HG02798 (cell line): ENCODE data around the gene GMDS.
"Not testable (repeated sequence)": the region's sequence is repeated elsewhere in the genome, so short reads cannot be mapped to it uniquely, and the experiment has no call there.

Experiments
- ATAC-seq: cut with Tn5 transposase; IDR thresholded peaks from one replicate; pipeline ENCODE4 v1.9.1; 2021; ENCODE audit warnings: mild to moderate bottlenecking; ENCODE audit not compliant: unreplicated experiment, poor library complexity

The GMDS gene

DNA sequence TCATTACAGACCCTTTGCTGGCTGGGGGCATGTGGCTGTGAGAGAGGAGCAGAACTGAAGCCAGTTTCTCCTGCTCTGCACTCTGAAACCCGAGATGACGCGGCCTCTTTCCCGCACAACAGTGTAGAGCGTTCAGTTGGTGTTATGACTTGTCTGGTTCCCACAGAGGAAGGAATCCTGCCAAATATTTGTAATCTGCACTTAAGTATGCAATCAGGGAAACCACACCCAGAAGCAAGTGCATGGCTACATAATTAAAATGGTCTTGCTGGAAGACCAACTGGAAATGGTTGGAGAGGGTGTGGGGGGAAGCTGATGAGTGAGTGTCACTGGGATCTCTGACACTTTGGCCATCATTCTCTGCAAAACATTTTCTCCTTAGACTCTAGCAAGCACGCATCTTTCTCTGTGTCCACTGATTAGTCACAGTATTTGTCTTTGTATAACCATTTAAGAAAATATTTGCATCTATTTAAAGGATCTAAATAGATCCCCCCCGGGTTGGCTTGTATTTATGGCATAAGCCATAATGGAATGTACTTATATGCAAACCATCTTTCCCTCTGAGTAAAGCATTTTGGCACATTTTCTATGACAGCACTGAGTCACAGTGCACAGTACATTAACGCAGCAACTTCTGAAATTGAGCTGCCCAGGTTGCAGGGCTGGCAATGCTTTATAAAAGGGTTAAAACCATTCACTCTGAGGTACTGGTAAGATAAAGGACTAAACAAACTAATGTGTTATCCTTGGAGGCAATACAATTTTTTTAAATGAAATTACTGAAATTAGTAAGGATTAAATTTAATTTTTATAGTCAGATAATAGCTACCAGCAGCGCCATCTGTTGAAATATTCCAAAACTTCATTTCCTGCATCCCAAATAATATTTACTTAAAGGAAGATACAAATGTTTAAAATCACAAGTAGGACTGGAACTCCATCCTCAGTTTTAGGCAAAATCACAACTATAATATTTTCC lies 559.0 kb downstream of the GMDS start:
- no peak for ATAC-seq

DNA sequence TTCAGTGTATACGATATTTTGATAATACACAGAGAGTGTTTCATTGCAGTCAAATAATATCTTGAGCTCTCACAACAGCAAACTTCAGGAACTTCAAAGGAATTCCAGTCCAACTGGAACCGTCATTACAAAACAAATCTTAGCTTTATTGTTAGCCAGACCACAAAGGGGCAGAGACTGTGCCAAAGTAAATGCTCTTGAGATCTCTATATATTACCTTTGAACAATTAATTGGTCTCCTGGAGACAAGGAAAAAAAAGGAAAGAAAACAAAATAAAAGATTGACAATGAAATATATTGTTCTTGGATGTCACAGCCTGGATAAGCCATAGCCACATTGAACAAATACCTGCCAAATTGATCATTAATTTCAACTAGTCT lies 565.7 kb downstream of the GMDS start:
- ATAC-seq, result no peak

DNA sequence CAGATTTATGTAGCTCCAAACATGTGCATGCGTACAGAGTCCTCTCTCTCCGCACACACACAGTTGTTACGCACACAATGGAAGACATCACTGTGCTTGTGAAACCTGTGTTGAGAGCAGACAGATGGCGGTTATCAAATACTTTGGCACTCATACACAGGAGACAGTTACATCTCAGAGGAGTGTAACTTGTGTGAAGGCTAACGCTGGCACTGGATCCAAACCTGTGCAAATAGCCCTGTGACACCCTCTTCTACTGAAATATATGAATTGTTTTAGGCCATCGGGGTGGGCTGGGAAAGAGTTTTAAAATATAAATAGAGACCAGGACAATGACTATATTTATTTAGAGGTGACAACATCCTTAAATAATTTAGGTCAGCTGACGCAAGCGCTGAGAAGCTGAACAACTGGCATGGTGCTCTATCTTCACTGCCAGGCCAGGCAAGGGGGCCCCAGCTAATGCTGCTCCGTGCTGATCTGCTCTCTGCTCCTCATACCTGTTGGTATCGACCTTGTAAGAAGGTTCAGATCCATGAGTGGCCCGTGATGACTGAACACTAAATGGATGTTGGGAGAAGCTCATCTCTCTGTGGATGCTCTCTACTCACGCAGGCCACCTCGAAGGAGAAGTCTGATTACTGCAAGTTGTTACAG lies 566.2 kb downstream of the GMDS start:
- no peak for ATAC-seq

DNA sequence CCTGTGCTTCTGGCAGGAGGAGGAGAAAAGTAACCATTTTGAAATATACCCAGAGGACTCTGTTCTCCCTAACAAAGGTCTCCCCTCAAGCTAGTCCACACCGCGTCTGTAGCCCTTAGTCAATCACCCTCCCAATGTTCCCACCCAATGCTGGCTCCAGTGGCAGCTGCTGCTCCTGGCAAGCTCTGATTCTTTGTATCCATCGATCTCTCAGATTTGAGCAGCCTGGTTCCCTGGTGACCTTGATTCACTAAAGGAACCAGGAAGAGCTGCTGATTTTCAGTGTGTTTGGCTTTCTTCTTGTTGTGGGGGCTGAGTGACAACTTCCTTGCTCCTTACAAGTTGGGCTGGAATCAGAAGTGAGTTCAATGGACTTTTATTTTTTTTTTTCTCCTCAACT lies 567.2 kb downstream of the GMDS start:
- ATAC-seq, result no peak

DNA sequence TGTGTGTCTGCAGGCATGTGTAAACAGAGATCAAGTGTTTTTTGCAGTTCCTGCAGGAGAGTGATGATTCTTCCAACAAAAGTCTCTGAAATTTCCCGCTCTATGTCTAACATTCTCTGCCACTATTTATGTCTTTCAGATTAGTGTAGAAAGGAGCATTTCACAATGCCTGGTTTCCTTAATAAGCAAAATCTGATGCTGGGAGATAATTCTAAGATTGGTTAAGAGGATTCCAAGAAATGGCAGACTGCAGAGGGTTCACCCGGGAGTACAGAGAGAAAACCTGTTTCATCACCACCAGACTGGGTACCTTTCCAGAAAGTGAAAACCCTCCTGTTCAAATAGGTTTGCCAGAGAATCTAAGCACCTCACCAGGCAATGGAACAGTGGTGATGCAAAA lies 573.0 kb downstream of the GMDS start:
- no peak for ATAC-seq

DNA sequence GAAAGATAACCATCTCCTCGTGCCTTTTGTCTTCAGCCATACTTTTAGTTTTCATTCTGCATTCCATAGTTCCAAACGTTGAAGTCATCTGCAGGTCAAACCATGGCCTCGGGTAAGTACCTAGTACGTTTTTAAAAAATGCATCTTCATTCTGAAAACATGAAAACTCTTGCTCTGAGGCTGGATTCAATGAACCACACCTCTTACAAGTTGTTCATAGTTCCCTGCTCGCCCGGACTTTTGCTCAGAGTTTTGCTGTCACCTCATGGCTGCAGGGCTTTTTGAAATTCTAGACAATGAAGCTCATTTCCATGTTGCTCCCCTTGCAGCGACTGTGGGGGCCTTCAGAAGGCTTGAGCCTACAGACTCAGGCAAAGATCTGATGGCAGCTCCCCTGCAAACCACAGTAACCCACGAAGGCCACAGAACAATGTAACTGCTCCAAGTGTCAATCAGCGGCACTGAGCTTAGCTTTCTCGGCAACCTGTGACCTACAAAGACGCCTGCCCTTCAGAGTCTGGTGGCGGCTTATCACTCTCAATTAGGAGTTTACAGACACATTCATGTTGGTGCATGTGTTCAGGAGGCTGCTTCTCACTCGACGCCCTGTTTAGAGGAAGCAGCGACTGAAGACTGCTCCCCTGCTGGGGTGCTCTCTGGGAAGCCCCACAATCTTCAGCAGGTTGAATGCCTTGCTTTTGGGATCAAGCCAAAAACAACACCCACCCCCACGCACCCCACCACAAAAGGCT lies 574.5 kb downstream of the GMDS start:
- no peak for ATAC-seq

DNA sequence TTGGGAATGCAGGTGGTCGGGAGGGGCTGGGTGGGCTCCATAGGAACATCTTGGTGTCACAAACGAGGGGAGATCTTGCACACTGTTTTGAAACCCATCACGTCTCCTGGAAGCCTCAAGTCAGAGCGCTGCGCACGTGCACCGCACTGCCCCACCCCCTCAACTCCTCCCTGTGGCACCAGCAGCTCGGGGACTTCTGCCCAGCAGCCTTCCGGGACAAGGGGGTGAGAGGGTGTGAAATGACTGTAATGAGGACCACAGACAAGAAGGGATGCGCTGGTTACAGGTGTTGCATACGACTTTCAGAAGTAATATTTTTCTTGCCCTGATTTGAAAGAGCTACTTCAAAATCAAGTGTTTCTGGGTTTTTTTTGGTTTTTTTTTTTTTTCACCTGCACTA lies 575.4 kb downstream of the GMDS start:
- no peak for ATAC-seq

DNA sequence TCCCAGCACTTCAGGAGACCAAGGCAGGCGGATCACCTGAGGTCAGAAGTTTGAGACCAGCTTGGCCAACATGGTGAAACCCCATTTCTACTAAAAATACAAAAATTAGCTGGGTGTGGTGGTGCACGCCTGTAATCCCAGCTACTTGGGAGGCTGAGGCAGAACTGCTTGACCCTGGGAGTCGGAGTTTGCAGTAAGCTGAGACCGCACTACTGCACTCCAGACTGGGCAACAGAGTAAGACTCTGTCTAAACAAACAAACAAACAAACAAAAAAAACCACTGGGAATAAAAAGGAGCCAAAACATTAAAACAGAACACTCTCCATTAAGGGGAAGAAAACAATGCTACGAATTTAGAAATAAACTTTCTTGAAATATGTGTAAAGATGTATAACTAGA lies 576.9 kb downstream of the GMDS start:
- not testable (repeated sequence) for ATAC-seq

DNA sequence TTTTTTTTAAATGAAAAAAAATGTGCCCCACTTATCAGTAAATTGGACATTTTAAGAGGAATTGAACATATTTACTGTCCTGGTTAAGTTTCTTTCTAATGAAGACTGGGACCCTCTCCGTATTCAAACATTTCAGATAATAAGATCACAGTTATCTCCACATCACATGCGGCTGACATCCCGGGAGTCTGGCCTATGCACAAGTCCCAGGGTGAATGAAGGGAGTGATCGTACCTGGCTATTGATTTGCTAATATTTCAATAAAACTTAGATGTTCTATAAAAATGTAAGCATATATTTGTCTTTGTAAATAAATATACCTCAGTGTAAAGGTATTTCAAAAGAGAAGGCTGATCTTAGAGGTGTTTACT lies 577.6 kb downstream of the GMDS start:
- ATAC-seq, result no peak

DNA sequence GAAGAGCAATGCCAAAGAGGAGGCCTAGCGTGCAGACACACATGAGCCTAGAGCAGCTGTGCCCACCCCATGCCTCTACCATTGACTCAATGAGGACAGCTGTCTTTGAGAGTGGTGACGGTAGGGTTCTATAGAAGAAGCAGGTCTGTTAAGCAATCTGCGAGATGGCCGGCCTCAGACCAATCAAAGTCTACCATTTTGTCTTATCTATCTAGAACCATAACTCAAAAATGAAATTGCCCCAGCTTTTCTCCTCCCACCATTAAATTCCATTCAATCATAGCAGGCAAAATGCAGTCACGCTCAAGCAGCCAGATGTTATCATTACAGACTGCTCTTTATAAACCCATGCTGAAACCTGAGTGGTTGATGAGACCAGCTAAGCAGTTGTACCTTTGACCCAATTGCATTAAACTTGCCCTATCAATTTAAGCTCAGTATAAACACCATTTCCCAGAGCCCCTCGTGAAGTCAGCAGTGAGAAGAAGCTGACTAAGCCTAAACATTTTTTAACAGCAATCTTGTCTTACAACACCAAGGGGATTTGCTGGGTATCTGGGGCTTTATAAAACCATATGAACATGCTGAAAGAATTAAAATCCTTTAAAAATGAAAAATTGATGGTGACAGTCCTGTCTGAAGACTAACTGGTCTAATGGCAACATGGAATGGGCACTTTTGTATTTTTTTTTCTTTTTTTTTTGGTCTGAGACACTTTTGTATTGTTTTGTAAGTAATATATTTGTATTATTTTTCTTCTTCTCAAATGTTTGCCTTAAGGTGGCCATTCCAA lies 578.2 kb downstream of the GMDS start:
- no peak for ATAC-seq

DNA sequence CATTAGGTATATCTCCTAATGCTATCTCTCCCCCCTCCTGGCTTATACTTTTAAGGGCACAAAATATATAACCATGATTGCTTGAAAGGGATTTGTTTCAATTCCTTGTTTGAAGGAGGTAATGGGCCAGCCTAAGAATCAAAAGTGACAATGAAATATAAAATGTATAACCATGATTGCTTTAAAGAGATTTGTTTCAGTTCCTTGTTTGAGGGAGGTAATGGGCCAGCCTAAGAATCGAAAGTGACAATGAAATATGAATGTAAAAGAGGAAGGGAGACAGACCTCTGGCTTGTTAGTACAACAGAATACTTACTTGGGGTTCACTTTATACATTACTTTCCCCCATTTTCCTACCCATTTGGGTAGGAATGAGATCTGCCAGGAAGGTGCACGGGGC lies 580.2 kb downstream of the GMDS start:
- peak; percentile 87 for ATAC-seq

DNA sequence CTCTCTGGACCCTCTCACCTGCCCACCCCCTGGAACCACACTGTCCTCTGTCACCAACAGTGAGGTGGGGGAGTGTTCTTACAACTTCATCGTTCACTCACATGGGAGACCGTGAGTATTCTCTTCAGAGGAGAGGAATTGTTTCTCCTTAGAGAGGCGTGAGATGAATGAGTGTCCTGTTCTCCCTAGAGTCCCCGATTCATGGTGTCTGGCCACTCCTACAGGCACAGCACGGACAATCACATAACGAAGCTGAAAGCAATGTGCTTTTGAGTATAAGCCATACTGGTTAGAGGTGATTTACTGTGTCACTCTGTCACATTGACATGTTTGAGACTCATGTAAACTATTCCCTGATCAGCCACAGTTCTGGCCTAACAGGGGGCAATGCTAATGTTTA lies 581.1 kb downstream of the GMDS start:
- no peak for ATAC-seq

DNA sequence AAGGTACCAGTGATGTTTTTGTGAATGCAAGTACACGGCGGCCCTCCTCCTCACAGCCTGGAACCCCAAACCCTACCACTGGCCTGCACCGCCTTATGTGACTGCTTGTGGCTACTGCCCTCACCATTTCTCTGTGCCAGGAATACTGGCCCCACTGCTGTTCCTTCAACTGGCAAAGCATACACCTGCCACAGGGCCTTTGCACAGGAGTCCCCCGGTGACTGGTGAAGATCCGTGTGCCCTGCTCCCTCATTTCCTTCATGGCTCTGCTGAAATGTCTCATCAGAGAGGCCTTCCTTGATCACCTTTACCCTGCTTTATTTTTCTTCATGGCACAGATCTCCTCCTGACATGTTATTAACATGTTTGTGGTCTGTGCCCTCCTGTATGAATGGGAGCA lies 581.9 kb downstream of the GMDS start:
- no peak for ATAC-seq

DNA sequence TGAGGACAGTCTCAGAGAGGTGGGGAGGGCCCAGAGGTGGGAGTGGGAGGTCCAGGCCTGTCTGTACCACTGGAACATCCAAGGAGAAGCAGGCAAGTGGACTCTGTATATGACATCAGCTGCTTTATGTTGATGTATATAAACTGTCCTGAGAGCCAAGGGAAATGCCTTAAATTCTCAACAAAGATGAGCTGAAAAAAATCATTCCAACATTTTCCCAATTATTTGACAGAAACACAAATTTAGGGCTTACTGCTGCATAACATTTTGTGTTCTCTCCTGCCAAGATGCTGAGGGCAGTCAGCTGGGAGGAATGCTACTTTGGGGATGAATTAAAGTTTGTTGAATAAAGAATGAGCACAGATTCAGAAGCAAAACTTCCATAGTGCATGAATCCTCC lies 582.9 kb downstream of the GMDS start:
- no peak for ATAC-seq

DNA sequence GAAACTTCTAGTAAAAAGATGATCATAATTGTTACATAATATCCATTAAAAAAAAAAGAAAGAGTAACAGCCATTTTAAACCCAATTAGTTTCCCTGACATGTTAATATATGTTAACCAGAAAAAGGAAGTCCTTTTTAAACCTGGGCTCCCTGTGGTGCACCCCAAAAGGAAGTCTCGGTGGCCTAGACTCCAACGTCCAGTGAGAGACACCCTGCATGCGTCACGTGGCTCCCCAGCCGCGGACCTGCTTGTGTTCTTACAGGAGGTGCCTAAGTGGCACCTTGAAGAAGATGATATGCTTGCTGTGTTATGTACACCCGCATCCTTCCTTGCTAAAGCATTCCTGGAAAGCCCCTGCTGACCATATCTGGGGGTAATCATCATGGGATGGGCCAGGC lies 585.6 kb downstream of the GMDS start:
- no peak for ATAC-seq

DNA sequence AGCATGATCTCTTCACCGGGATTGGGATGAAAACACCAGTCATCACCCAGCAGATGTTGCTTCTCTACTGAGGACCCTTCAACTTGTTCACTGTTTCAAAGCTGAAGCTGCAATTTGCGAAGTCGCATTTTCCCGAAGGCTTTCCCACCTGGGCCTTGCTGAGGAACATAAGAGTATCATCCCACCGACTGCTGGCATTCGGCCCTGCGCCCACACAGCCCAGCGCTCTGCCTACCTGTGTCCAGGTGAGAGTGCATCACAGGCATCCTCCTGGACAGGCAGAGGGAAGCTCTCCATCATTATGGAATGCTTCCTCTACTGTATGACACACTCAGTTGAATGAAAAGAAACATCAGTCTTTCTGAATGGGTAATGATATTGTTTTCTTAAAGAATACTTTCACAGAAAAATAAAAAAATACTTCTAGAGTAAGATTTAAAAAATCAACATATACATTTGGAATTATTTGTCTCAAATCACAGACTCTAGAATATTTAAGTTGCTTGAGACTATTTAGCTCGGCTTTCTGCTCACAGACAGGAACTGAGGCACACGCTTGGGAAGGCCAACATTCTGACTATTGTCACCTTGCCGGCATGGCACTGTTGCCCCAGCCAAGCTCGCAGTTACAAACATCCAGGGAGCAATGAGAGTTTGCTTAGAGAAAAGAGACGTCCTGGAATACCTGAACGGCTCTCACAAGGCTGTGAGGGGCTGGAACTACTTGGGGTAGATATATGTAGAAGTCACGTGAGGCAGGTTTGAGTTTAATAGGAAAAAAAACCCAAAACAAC lies 587.0 kb downstream of the GMDS start:
- no peak for ATAC-seq

DNA sequence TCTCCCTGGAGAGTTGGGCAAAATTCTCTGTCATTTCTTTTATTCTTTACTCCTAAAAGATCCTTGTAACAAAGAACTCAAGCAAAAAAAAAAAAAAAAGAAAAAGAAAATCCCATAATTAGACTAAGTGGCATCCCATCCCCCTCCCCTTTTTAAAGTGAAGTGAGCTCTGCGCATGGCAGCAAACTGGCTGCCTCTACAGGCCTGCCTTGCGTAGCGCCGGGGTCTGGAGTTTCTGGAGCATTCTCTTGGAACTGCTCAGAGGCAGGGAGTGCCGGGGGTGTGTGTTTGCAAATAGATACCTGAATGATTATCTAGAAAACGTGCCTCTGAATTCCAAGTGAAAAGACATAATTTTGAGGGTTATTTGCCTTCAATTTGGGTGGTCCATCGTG lies 587.6 kb downstream of the GMDS start:
- no peak for ATAC-seq

DNA sequence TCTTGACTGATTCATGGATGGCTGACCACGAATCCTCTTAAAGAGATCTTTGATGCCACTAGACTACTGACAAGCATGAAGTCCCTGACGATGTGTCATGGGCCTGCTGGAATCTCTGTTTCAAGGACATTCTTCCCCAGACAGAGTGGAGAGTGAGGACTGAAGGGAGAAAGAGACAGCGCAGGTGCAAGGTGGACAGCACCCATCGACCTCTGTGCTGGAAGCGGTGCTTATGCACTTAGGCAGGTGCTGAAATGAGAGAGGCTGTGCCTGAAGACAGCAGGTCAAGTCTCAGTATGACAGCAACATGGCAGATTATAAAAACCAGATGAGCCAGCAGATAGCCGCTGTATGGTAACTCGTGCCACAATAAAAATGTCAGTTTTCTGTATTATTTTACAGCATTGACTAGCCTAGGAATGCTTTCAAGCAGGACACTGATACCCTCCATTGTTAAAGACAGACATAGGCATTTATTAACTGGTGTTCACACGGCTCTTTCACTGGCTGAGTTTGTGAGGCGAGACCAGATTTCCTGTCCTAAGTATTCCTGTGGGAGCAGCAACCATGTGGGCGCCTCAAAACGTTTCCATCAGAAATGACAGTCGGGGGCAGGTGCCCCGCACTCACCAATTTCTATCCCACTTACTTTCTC lies 588.2 kb downstream of the GMDS start:
- no peak for ATAC-seq

DNA sequence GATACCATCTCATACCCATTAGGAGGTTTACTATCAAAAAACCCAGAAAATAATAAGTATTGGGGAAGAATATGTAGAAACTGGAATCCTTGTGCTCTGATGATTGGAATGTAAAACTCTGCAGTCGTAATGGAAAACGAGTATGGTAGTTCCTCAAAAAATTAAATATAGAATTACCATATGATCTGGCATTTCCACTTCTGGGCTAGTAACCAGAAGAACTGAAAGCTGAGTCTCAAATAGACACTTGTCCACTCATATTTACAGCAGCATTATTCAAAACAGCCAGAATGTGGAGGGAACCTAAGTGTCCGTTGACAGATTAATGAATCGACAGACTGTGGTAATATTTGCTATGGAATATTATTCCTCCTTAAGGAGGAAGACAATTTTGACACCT lies 591.4 kb downstream of the GMDS start:
- ATAC-seq, result no peak
